ENCODE data around the gene LHPP. TPM values are rescaled to one million over a fixed set of nuclear protein-coding genes. Genes with fewer than 3 reads are reported as not detected.

LHPP gene
- total and polyA plus RNA-seq, 8 donors: 8.5 to 48.7 (median 17.0) TPM

- no peak for TF ChIP-seq POLR2AphosphoS5 (IDR thresholded peaks at IDR 0.05)
- no peak for TF ChIP-seq EP300 (IDR thresholded peaks at IDR 0.05)
- TF ChIP-seq POLR2A (IDR thresholded peaks at IDR 0.05): no peak
- peaks cover 19 to 59% (median 36%) of the 10 kb centered on the region in 4 donors for H3K4me1 ChIP-seq
- H3K36me3 ChIP-seq: peaks cover 1 to 4% (median 3%) of the 10 kb centered on the region in 4 donors
- WGBS, 5 donors: 93 to 97% (median 94%) methylated on average over 9 to 14 of the region's 14 CpGs
- intact Hi-C loops (cut with DNase I; ENCODE audit: low total_unique reads): loop anchor here (10.0 kb wide), 1 partner anchor 98 kb away; no protein-coding TSS in a partner anchor
- no peak overlapping the region for H3K4me3 ChIP-seq
- no peaks in the 10 kb centered on the region for H3K27me3 ChIP-seq
- H3K9me3 ChIP-seq: no peaks in the 10 kb centered on the region
- H3K27ac ChIP-seq: no peak overlapping the region
- no peak for DNase-seq
These were observed 175.6 kb downstream of the LHPP start for GRCh38 chr10:124637091-124637700.

- 97 to 100% (median 98%) methylated on average over 8 of the region's 8 CpGs for WGBS, 5 donors
- no peaks in the 10 kb centered on the region for H3K27me3 ChIP-seq
- no peaks in the 10 kb centered on the region for H3K9me3 ChIP-seq
- no peak for TF ChIP-seq POLR2AphosphoS5 (IDR thresholded peaks at IDR 0.05)
- TF ChIP-seq EP300 (IDR thresholded peaks at IDR 0.05): no peak
- no peak for TF ChIP-seq CTCF (IDR thresholded peaks at IDR 0.05)
- no peak for TF ChIP-seq POLR2A (IDR thresholded peaks at IDR 0.05)
- no peak overlapping the region for H3K4me3 ChIP-seq
- peaks cover 2 to 7% (median 7%) of the 10 kb centered on the region in 4 donors for H3K36me3 ChIP-seq
- H3K4me1 ChIP-seq: peaks cover 14 to 59% (median 35%) of the 10 kb centered on the region in 4 donors
- intact Hi-C loops (cut with DNase I; ENCODE audit: low total_unique reads): loop anchor here (10.0 kb wide), 1 partner anchor 97 kb away; no protein-coding TSS in a partner anchor
- no peak overlapping the region for H3K27ac ChIP-seq
- DNase-seq: no peak
These were observed 176.1 kb downstream of the LHPP start for GRCh38 chr10:124637746-124638145.

DNA sequence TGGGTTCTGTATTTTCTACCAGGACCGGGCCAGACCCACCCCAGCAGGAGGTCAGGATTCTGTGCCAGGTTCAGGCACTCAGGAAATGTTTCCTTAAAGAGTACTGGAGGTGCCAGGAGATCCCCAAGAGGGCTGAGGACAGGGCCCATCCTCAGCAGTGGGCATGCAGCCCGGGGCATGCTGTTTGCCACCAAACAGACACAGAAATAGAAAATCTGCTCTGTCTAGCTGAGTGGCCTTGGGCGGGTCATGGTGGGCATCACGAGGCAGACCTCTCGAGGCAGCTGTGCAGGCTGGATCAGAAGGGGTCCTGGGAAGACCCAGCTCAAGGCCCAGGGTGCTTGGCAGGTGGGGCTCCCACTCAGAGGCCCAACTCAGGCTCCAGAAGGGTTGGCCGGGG is 177.6 kb downstream of the LHPP start:
- 77 to 93% (median 88%) methylated on average over 5 to 6 of the region's 6 CpGs for WGBS, 5 donors
- Histone ChIP-seq H3K27me3 (no peaks in the 10 kb centered on the region), H3K4me1 (peaks cover 14 to 64% (median 36%) of the 10 kb centered on the region in 4 donors), H3K9me3 (no peaks in the 10 kb centered on the region), H3K27ac (no peak overlapping the region), H3K36me3 (peaks cover 2 to 7% (median 7%) of the 10 kb centered on the region in 4 donors), H3K4me3 (no peak overlapping the region)
- intact Hi-C loops (cut with DNase I; ENCODE audit: low total_unique reads): loop anchor here (10.0 kb wide), 1 partner anchor 96 kb away; no protein-coding TSS in a partner anchor
- DNase-seq: no peak
- TF ChIP-seq POLR2A (IDR thresholded peaks at IDR 0.05) (no peak), EP300 (IDR thresholded peaks at IDR 0.05) (no peak), CTCF (IDR thresholded peaks at IDR 0.05) (no peak), POLR2AphosphoS5 (IDR thresholded peaks at IDR 0.05) (no peak)

- peaks cover 0 to 7% (median 7%) of the 10 kb centered on the region in 4 donors for H3K36me3 ChIP-seq
- WGBS, 5 donors: 90 to 99% (median 93%) methylated on average over 6 of the region's 6 CpGs
- intact Hi-C loops (cut with DNase I; ENCODE audit: low total_unique reads): loop anchor here (10.0 kb wide), 1 partner anchor 95 kb away; no protein-coding TSS in a partner anchor
- no peaks in the 10 kb centered on the region for H3K9me3 ChIP-seq
- H3K4me3 ChIP-seq: no peak overlapping the region
- peak overlapping the region in 1 of 5 donors; percentile 32 for H3K27ac ChIP-seq
- no peak for DNase-seq
- H3K4me1 ChIP-seq: peaks cover 14 to 69% (median 40%) of the 10 kb centered on the region in 4 donors
- H3K27me3 ChIP-seq: no peaks in the 10 kb centered on the region
- TF ChIP-seq EP300 (IDR thresholded peaks at IDR 0.05): no peak
- no peak for TF ChIP-seq POLR2A (IDR thresholded peaks at IDR 0.05)
- TF ChIP-seq POLR2AphosphoS5 (IDR thresholded peaks at IDR 0.05): no peak
- TF ChIP-seq CTCF (IDR thresholded peaks at IDR 0.05): no peak
These were observed 178.0 kb downstream of the LHPP start for GRCh38 chr10:124639646-124640045.

GRCh38 chr10:124640056-124640455 is 178.4 kb downstream of the LHPP start:
- 81 to 93% (median 85%) methylated on average over 3 to 7 of the region's 7 CpGs for WGBS, 5 donors
- Histone ChIP-seq H3K27ac (peak overlapping the region in 3 of 5 donors; percentile 32 to 67 (median 62)), H3K36me3 (peaks cover 0 to 7% (median 7%) of the 10 kb centered on the region in 4 donors), H3K4me3 (no peak overlapping the region), H3K27me3 (no peaks in the 10 kb centered on the region), H3K9me3 (no peaks in the 10 kb centered on the region), H3K4me1 (peaks cover 14 to 73% (median 44%) of the 10 kb centered on the region in 4 donors)
- intact Hi-C loops (cut with DNase I; ENCODE audit: low total_unique reads): no loop called here
- no peak for DNase-seq
- no peak for TF ChIP-seq POLR2AphosphoS5 (IDR thresholded peaks at IDR 0.05)
- no peak for TF ChIP-seq CTCF (IDR thresholded peaks at IDR 0.05)
- no peak for TF ChIP-seq POLR2A (IDR thresholded peaks at IDR 0.05)
- TF ChIP-seq EP300 (IDR thresholded peaks at IDR 0.05): no peak
